ENCODE data around the gene SLC22A4. TPM values are rescaled to one million over a fixed set of nuclear protein-coding genes. Genes with fewer than 3 reads are reported as not detected.

Gene SLC22A4
- total RNA-seq, 6 donors from 2014 or later: 3.9 to 17.8 (median 8.1) TPM

DNA sequence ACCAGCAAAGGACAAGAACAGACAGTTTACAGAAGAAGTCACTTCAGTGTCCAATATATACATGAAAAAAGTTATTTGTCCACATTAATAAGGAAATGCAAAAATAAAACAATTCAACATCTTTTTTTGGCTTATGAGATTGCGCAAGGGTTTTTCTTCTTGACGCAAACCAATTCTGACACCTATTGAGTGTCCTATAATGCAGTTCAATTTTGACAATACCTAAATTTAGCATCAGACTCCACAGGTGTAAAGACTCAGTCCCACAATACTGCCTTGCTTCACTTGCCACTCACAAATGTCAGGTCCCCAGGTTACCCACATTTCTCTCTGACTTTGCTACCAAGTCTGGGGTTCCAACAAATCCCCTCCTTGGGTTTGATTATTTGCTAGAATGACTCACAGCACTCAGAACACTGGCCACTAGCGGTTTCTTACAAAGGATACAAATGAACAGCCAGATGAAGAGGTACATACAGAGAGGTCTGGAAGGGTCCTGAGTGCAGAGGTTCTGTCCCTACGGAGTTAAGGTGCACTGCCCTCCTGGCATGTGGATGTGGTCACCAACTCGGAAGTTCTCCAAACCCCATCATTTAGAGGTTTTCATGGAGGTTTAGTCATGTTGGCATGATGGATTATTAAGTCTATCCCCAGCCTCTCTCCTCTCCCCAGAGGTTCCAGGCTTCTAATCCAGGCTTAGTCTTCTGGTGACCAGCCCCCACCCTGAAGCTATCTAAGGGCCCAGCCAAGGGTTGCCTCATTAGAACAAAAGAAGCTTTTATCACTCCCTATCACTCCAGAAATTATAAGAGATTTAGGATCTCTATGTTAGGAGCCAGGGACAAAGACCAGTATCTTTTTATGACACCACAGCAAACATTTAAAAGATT lies 48.3 kb downstream of the SLC22A4 start:
- no peak for DNase-seq
- H3K4me3 ChIP-seq: no peak overlapping the region
- no peaks in the 10 kb centered on the region for H3K27me3 ChIP-seq
- no peak for ATAC-seq (ENCODE audit: low FRiP score in 2 of 2)
- no peaks in the 10 kb centered on the region for H3K9me3 ChIP-seq
- H3K4me1 ChIP-seq: no peaks in the 10 kb centered on the region
- H3K27ac ChIP-seq: no peak overlapping the region
- no peak for TF ChIP-seq POLR2AphosphoS5 (IDR thresholded peaks at IDR 0.05)
- no peak for TF ChIP-seq EP300 (IDR thresholded peaks at IDR 0.05)
- TF ChIP-seq, protein P1, sequence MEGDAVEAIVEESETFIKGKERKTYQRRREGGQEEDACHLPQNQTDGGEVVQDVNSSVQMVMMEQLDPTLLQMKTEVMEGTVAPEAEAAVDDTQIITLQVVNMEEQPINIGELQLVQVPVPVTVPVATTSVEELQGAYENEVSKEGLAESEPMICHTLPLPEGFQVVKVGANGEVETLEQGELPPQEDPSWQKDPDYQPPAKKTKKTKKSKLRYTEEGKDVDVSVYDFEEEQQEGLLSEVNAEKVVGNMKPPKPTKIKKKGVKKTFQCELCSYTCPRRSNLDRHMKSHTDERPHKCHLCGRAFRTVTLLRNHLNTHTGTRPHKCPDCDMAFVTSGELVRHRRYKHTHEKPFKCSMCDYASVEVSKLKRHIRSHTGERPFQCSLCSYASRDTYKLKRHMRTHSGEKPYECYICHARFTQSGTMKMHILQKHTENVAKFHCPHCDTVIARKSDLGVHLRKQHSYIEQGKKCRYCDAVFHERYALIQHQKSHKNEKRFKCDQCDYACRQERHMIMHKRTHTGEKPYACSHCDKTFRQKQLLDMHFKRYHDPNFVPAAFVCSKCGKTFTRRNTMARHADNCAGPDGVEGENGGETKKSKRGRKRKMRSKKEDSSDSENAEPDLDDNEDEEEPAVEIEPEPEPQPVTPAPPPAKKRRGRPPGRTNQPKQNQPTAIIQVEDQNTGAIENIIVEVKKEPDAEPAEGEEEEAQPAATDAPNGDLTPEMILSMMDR (IDR thresholded peaks at IDR 0.05): no peak
- TF ChIP-seq POLR2A (IDR thresholded peaks at IDR 0.05): no peak
- WGBS, 2 donors: 75 to 80% methylated on average over 5 of the region's 5 CpGs
- H3K36me3 ChIP-seq: peaks cover 0 to 4% (median 0%) of the 10 kb centered on the region in 4 donors

DNA sequence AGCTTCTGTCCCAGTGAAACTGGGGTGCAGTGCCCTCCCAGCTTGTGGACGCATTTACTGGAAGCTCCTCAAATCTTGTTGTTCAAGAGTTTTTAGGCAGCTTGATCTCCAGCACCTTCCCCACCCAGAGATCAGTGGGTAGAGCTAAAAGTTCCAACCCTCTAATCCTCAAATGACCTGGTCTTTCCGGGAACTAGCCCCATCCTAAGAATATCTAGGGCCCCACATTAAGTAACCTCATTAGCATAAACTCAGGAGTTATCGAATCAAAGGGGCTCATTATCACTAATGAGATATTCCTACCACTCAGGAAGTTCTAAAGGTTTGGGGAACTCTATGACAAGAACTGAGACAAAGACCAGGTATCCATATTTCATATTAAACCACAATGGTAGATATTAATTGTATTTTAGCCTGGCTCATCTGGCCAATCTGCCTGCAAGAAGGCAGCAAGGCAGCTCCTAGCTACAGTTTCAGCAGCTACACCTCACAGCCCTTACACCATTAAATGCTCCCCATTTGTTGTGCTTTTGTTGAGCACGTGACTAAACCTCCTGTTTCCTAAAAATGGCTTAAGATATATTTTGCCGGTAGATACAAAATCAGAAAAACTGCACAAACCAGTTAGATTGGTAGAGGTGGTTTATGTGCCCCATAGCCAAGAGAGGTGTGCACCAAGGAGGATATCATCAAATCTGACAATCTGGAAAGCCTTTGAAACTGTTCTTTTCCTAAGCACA lies 50.8 kb downstream of the SLC22A4 start:
- Histone ChIP-seq H3K27me3 (no peaks in the 10 kb centered on the region), H3K9me3 (no peaks in the 10 kb centered on the region), H3K27ac (no peak overlapping the region), H3K4me1 (no peaks in the 10 kb centered on the region), H3K4me3 (no peak overlapping the region), H3K36me3 (peaks cover 0 to 6% (median 5%) of the 10 kb centered on the region in 4 donors)
- TF ChIP-seq EP300 (IDR thresholded peaks at IDR 0.05) (no peak), POLR2AphosphoS5 (IDR thresholded peaks at IDR 0.05) (no peak), POLR2A (IDR thresholded peaks at IDR 0.05) (no peak)
- TF ChIP-seq, protein P1 (IDR thresholded peaks at IDR 0.05): no peak
- 82 to 95% methylated on average over 5 of the region's 5 CpGs for WGBS, 2 donors
- no peak for DNase-seq
- ATAC-seq (ENCODE audit: low FRiP score in 2 of 2): no peak

DNA sequence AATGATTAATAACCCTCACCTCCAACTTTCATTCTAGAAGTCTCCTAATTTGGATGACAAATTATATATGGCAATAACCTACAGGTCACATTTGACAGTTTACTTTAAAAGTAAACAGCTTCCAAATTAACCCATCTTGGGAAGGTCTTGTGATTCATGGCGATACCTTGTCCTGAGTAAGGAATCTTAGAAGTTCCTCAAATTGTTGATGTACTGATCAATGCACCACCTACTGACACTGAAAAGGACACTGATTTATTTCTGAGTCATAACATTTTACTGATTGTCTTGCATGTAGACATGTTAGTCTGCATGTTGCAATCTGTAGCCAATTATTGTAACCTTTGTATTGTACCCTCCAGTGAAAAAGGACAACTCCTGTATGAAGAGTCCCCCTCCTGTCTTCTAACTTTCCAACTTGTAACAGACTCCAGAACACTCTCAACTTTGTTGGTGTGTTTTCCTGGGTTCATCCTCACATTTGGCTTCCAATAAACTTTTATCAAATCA lies 59.3 kb downstream of the SLC22A4 start:
- H3K4me3 ChIP-seq: no peak overlapping the region
- DNase-seq (no peak), ATAC-seq (ENCODE audit: low FRiP score in 2 of 2) (no peak)
- peaks cover 0 to 6% (median 3%) of the 10 kb centered on the region in 4 donors for H3K36me3 ChIP-seq
- H3K27ac ChIP-seq: no peak overlapping the region
- H3K4me1 ChIP-seq: peaks cover 0 to 3% (median 0%) of the 10 kb centered on the region in 4 donors
- WGBS, 2 donors: 93 to 95% methylated on average over 1 of the region's 1 CpG
- no peaks in the 10 kb centered on the region for H3K9me3 ChIP-seq
- no peaks in the 10 kb centered on the region for H3K27me3 ChIP-seq
- TF ChIP-seq, protein P1 (IDR thresholded peaks at IDR 0.05): no peak
- TF ChIP-seq POLR2A (IDR thresholded peaks at IDR 0.05) (no peak), POLR2AphosphoS5 (IDR thresholded peaks at IDR 0.05) (no peak), EP300 (IDR thresholded peaks at IDR 0.05) (no peak)

DNA sequence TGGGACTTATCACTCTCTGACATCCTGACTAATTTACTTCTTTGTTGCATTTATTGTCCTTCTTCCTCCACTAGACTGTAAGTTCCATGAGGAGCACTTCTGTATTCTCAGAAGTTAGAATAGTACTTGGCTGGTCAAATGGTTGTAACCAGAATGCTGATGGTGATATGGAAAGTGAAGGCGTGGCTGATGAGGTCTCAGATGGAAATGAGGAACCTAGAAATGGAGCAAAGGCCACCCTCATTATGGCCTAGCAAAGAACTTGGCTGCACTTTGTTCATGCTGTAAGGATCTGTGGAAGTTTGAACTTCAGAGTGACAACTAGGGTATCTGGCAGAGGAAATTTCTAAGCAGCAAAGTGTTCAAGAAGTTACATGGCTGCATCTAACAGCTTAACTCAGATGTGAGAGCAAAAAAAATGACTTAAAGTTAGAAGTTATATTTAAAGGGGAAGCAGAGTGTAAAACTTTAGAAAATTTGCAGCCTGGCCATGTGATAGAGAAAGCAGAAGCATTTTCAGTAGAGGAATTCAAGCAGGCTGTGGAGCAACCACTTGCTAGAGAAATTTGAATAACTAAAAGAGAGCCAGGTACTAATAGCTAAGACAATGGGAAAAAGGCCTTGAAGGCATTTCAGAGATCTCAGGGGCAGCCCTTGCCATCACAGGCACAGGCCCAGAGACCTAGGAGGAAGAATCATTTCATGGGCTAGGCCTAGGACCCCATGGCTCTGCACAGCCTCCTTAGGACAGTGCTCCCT lies 60.4 kb downstream of the SLC22A4 start:
- 79 to 88% methylated on average over 1 of the region's 1 CpG for WGBS, 2 donors
- ATAC-seq (ENCODE audit: low FRiP score in 2 of 2): peak in 1 of 2 donors; percentile 66

More for the DNA sequence above, 60.4 kb downstream of the SLC22A4 start:
- Histone ChIP-seq H3K4me3 (no peak overlapping the region), H3K27ac (peak overlapping the region in 3 of 4 donors; percentile 60 to 62 (median 60)), H3K4me1 (peaks cover 0 to 3% (median 0%) of the 10 kb centered on the region in 4 donors), H3K27me3 (no peaks in the 10 kb centered on the region), H3K36me3 (peaks cover 0 to 1% (median 0%) of the 10 kb centered on the region in 4 donors), H3K9me3 (no peaks in the 10 kb centered on the region)
- DNase-seq: peak in 1 of 2 donors; percentile 39
- TF ChIP-seq, protein P1 (IDR thresholded peaks at IDR 0.05): no peak
- TF ChIP-seq POLR2A (IDR thresholded peaks at IDR 0.05) (peak in 1 of 4 donors; percentile 26), EP300 (IDR thresholded peaks at IDR 0.05) (no peak), POLR2AphosphoS5 (IDR thresholded peaks at IDR 0.05) (peak in 1 of 2 donors; percentile 13)

Measured in upper lobe of left lung (tissue), 6 donors.